KOPT-K1 (cell line): ENCODE data around the gene TMEM35A.

Experiments
- H3K27ac ChIP-seq: fragments of 200-600 bp; sonication (generic); 2 replicates; pipeline ENCODE4 v1.5.1; 2016; ENCODE audit warnings: antibody characterized with exemption, mild to moderate bottlenecking, low read depth, low read length; ENCODE audit not compliant: poor library complexity, severe bottlenecking
- H3K36me3 ChIP-seq: fragments of 200-600 bp; sonication (generic); 2 replicates; pipeline ENCODE4 v1.5.1; 2017; ENCODE audit warnings: antibody characterized with exemption, mild to moderate bottlenecking, low read length, moderate library complexity; ENCODE audit not compliant: insufficient read depth
- H3K9me3 ChIP-seq: fragments of 200-600 bp; sonication (generic); 2 replicates; pipeline ENCODE4 v1.5.1; 2017; ENCODE audit warnings: antibody characterized with exemption, low read length, mild to moderate bottlenecking; ENCODE audit not compliant: insufficient read depth, poor library complexity, severe bottlenecking

Gene TMEM35A

DNA sequence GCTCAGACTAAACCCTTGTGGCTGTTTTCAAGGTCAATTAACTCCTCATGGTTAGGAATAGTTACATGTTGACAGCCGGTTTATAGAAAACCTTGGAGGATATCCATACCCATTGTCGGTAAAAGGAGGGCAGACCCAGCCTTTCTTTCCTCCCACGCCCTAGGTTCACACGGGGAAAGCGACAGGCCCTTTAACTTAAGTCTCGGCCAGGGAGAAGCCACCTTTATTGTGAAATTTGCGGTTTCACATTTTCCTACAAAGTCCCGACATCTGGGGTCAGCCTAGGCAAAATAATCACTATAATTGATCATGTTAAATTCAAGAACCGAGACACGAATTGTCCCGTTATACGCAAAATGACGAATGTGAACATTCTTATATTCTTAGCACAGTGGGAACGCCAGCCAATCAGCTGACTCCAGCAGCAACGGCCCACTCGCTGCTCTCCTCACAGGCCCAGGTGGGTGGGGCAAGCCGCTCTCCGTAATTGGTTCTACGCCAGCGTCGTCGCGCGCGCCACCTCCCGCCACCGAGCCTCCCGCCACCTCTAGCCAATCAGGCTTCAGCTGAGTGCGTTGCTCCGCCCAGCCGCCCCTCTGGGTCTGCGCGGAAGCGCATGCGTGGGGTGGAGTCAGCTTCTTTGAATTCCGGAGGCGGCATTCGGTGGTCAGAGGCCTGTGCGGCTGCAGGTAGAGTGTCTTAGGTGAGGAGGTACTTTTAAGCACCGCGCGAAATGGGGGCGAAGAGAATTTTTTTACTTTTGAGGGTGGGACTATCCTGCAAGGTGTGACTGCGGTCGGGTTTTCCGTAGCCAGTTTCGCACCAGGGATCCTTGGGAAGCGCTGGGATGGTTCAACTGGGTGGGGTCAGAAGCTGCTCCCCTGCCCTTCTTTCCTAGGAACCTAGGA, 19.1 kb downstream of the TMEM35A start, which contains the start of gene CENPI:
CENPI (plus strand) TSS at position 659 of the 908 bp plus-strand sequence. CDS start 2,867 bp downstream, outside the sequence.
- peaks cover 26% of the 10 kb centered on the region for H3K36me3 ChIP-seq
- H3K9me3 ChIP-seq: no peaks in the 10 kb centered on the region
- H3K27ac ChIP-seq: peak within 1 kb of the TSS; percentile 85

DNA sequence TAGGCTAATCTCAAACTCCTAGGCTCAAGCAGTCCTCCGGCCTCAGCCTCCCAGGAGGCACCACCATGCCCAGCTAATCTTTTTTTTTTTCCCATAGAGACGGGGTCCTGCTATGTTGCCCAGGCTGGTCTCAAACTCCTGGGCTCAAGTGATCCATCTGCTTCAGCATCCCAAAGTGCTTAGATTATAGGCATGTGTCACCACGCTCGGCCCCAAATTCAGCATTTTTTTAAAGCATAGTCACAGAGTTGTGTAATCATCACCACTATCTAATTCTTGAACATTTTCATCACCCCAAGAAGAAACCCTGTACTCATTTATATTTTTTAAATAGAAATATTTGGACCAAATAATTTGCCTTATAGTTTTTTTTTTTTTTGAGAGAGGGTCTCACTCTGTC, 29.6 kb downstream of the TMEM35A start:
- no peak overlapping the region for H3K27ac ChIP-seq
- H3K36me3 ChIP-seq: peaks cover 84% of the 10 kb centered on the region
- H3K9me3 ChIP-seq: no peaks in the 10 kb centered on the region

DNA sequence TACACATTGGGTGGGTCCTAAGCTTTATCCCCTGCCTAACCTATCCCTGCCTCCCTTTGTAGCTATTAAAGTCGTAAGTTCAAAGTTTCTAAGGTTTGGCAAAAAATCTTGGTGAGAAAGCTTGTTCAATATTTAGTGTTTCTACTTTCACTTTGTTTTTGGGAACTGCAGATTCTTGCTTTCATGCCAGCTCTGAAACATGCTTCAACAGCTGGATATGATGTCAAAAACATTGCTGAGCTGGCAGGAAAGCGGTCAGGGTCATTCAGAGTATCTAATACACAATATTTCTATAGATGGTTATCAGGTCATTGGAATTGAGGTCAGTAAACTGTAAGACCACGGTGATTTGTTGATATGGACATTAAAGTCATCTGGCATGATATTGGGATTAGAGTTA, 39.0 kb downstream of the TMEM35A start:
- Histone ChIP-seq H3K27ac (no peak overlapping the region), H3K9me3 (no peaks in the 10 kb centered on the region), H3K36me3 (peaks cover 82% of the 10 kb centered on the region)

DNA sequence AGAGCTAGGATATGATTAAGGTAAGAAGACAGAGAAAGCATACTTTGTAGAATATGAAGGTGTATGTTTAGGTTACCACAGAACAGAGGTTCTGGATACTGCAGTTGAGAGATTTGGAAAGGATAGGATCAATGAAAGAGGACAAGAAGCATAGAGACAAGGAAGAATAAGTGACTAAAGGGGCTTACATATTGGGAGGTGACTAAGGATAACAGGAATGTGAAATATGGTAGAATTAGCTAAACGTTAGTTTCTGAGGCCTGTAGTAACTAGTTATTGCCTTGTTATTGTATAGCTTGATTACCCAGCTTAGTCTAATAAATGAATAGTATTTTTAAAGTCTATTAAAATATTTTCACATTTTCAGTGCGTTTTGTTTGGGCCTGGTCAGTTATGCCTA, 57.6 kb downstream of the TMEM35A start:
- Histone ChIP-seq H3K9me3 (no peaks in the 10 kb centered on the region), H3K27ac (no peak overlapping the region), H3K36me3 (peaks cover 76% of the 10 kb centered on the region)
